Gastroesophageal sphincter (tissue), 3 donors: Measurements from ENCODE around the gene ITM2C.

Experiments used
- EP300 ChIP-seq: sonication (generic); formaldehyde crosslinking; IDR thresholded peaks from one replicate; pipeline ENCODE4 v1.6.1; 2017; ENCODE audit warnings: antibody characterized with exemption, mild to moderate bottlenecking
- POLR2A ChIP-seq, 2 donors: fragments of 450-650 bp; IDR thresholded peaks; one replicate each; pipeline ENCODE4 v1.6.1; 2017; ENCODE audit warnings: antibody characterized with exemption in 2 of 2, mild to moderate bottlenecking in 2 of 2, moderate library complexity in 1 of 2
- POLR2AphosphoS5 ChIP-seq: sonication (generic); formaldehyde crosslinking; IDR thresholded peaks from one replicate; pipeline ENCODE4 v1.6.1; 2017; ENCODE audit warnings: antibody characterized with exemption
- TF ChIP-seq, protein P1 (sequence below), 4 experiments: fragments of 200-600 bp in 2 of 4; fragments of 450-650 bp in 2 of 4; sonication (generic) in 1 of 4; IDR thresholded peaks; one replicate each; pipeline ENCODE4 v1.5.1; 2017 to 2019; ENCODE audit warnings: antibody characterized with exemption in 4 of 4, mild to moderate bottlenecking in 2 of 4, moderate library complexity in 2 of 4

DNA sequence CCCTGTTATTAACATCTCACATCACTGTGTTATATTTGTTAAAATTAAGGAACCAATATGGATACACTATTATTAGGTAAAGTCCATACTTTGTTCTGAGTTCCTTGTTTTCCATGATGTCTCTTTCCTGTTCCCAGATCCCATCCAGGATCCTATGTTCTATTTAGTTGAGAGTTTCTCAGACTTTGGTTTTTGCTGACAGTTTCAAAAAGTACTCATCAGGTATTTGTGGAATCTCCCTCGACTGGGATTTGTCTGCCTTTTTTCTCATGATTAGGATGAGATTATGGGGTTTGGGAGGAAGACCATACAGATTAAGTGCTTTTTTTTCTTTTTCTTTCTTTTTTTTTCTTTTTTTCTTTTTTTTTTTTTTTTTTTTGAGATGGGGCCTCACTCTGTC, 39.4 kb upstream of the ITM2C start:
- TF ChIP-seq POLR2A (IDR thresholded peaks at IDR 0.05): no peak
- TF ChIP-seq, protein P1, sequence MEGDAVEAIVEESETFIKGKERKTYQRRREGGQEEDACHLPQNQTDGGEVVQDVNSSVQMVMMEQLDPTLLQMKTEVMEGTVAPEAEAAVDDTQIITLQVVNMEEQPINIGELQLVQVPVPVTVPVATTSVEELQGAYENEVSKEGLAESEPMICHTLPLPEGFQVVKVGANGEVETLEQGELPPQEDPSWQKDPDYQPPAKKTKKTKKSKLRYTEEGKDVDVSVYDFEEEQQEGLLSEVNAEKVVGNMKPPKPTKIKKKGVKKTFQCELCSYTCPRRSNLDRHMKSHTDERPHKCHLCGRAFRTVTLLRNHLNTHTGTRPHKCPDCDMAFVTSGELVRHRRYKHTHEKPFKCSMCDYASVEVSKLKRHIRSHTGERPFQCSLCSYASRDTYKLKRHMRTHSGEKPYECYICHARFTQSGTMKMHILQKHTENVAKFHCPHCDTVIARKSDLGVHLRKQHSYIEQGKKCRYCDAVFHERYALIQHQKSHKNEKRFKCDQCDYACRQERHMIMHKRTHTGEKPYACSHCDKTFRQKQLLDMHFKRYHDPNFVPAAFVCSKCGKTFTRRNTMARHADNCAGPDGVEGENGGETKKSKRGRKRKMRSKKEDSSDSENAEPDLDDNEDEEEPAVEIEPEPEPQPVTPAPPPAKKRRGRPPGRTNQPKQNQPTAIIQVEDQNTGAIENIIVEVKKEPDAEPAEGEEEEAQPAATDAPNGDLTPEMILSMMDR (IDR thresholded peaks at IDR 0.05): no peak
- TF ChIP-seq EP300: no peak
- TF ChIP-seq POLR2AphosphoS5: no peak
